HG03457 (cell line): ENCODE results near the gene MYO5B.

Experiments
- ATAC-seq: cut with Tn5 transposase; IDR thresholded peaks from one replicate; pipeline ENCODE4 v1.9.1; 2021; ENCODE audit warnings: moderate number of reproducible peaks; ENCODE audit not compliant: unreplicated experiment

Gene MYO5B

GRCh38 chr18:49976001-49976400, 218.9 kb downstream of the MYO5B start:
- no peak for ATAC-seq

- no peak for ATAC-seq
Observed at GRCh38 chr18:49974079-49974478, 220.9 kb downstream of the MYO5B start.

- no peak for ATAC-seq
Observed at GRCh38 chr18:49973592-49973991, 221.4 kb downstream of the MYO5B start.

GRCh38 chr18:49972535-49972934, 222.4 kb downstream of the MYO5B start:
- ATAC-seq = no peak

- ATAC-seq = no peak
Observed at GRCh38 chr18:49971462-49971861, 223.5 kb downstream of the MYO5B start.

GRCh38 chr18:49970319-49970718, 224.6 kb downstream of the MYO5B start:
- peak; percentile 39 for ATAC-seq

- peak; percentile 39 for ATAC-seq
Observed at GRCh38 chr18:49968644-49969309, 226.2 kb downstream of the MYO5B start.

GRCh38 chr18:49967636-49968313, 227.2 kb downstream of the MYO5B start:
- ATAC-seq = no peak

GRCh38 chr18:49967171-49967570, 227.8 kb downstream of the MYO5B start:
- peak; percentile 72 for ATAC-seq

GRCh38 chr18:49966090-49966489, 228.9 kb downstream of the MYO5B start:
- ATAC-seq = no peak

GRCh38 chr18:49963217-49963616, 231.7 kb downstream of the MYO5B start:
- ATAC-seq = no peak

GRCh38 chr18:49961271-49961670, 233.7 kb downstream of the MYO5B start:
- no peak for ATAC-seq

- ATAC-seq = no peak
Observed at GRCh38 chr18:49960376-49960775, 234.6 kb downstream of the MYO5B start.

- peak; percentile 65 for ATAC-seq
Observed at GRCh38 chr18:49959176-49959575, 235.8 kb downstream of the MYO5B start.

GRCh38 chr18:49955263-49955662, 239.7 kb downstream of the MYO5B start:
- ATAC-seq = no peak

- ATAC-seq = no peak
Observed at GRCh38 chr18:49953391-49953790, 241.6 kb downstream of the MYO5B start.

- ATAC-seq = no peak
Observed at GRCh38 chr18:49949951-49950395, 245.0 kb downstream of the MYO5B start.

- no peak for ATAC-seq
Observed at GRCh38 chr18:49948975-49949374, 246.0 kb downstream of the MYO5B start.

GRCh38 chr18:49944663-49945062, 250.3 kb downstream of the MYO5B start:
- no peak for ATAC-seq

- no peak for ATAC-seq
Observed at GRCh38 chr18:49936821-49937220, 258.1 kb downstream of the MYO5B start.

GRCh38 chr18:49935215-49935614, 259.7 kb downstream of the MYO5B start:
- ATAC-seq = no peak

GRCh38 chr18:49934457-49934856, 260.5 kb downstream of the MYO5B start:
- ATAC-seq = no peak
